Adrenal gland (tissue), 5 donors: Measurements from ENCODE around the gene SASS6.

ENCODE experiments used
- POLR2A ChIP-seq, 2 donors: fragments of 450-650 bp; IDR thresholded peaks; one replicate each; pipeline ENCODE4 v1.6.1; 2017; ENCODE audit warnings: antibody characterized with exemption in 2 of 2, mild to moderate bottlenecking in 2 of 2, moderate library complexity in 1 of 2
- TF ChIP-seq, protein P1 (sequence below), 6 experiments: fragments of 450-650 bp in 4 of 6; fragments of 200-600 bp in 2 of 6; sonication (generic) in 1 of 6; IDR thresholded peaks; 1 replicate in 5 of 6; 2 replicates in 1 of 6; pipeline versions ENCODE4 v1.5.1 to v1.8.0; 2016 to 2021; ENCODE audit warnings: antibody characterized with exemption in 6 of 6, mild to moderate bottlenecking in 2 of 6, moderate library complexity in 1 of 6
- donor health status: DM: no; HTN: no; CAD: no.

DNA sequence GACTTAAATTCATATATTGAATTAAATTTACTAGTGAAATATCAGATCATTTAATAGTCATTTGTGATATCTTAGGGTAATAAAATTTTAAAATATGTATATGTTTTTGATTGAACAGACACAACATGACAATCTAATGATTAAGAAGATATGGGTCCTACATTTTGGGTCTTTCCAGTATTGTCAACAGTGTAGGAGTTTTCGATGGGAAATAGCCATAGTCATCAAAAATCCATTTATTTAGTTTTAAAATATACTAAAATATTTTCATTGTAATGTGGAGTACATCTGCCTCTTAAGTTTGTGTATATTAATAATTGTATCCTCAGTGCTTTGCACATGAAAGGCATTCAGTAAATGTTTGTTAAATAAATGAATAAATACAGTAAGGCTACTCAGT lies 14.2 kb upstream of the SASS6 start:
- no peak for TF ChIP-seq POLR2A (IDR thresholded peaks at IDR 0.05)
- TF ChIP-seq, protein P1, sequence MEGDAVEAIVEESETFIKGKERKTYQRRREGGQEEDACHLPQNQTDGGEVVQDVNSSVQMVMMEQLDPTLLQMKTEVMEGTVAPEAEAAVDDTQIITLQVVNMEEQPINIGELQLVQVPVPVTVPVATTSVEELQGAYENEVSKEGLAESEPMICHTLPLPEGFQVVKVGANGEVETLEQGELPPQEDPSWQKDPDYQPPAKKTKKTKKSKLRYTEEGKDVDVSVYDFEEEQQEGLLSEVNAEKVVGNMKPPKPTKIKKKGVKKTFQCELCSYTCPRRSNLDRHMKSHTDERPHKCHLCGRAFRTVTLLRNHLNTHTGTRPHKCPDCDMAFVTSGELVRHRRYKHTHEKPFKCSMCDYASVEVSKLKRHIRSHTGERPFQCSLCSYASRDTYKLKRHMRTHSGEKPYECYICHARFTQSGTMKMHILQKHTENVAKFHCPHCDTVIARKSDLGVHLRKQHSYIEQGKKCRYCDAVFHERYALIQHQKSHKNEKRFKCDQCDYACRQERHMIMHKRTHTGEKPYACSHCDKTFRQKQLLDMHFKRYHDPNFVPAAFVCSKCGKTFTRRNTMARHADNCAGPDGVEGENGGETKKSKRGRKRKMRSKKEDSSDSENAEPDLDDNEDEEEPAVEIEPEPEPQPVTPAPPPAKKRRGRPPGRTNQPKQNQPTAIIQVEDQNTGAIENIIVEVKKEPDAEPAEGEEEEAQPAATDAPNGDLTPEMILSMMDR (IDR thresholded peaks at IDR 0.05): no peak
